GM11168 (cell line): ENCODE data around the gene PAK1.

Source experiments
- in situ Hi-C: fragments of 300-500 bp; cut with MboI; formaldehyde crosslinking; loops from one replicate; pipeline ENCODE4 v1.12.0; 2022; ENCODE audit warnings: low sequenced_read_pairs; ENCODE audit not compliant: unreplicated experiment

Gene PAK1

GRCh38 chr11:77479746-77480352, 6.0 kb upstream of the PAK1 start:
- in situ Hi-C loops = no loop called here

GRCh38 chr11:77475206-77475605, 1.3 kb upstream of the PAK1 start:
- in situ Hi-C loops = no loop called here

- in situ Hi-C loops = no loop called here
These were observed 778 bp upstream of the PAK1 start for GRCh38 chr11:77474684-77475060.

- in situ Hi-C loops = no loop called here
These were observed 698 bp downstream of the PAK1 start for GRCh38 chr11:77472991-77473800.

GRCh38 chr11:77471558-77472193, 2.2 kb downstream of the PAK1 start:
- in situ Hi-C loops = no loop called here

- in situ Hi-C loops = no loop called here
These were observed 2.9 kb downstream of the PAK1 start for GRCh38 chr11:77470971-77471370.

- in situ Hi-C loops = no loop called here
These were observed 3.4 kb downstream of the PAK1 start for GRCh38 chr11:77470504-77470903.

GRCh38 chr11:77468527-77468926, 5.4 kb downstream of the PAK1 start:
- in situ Hi-C loops = no loop called here

- in situ Hi-C loops = no loop called here
These were observed 5.9 kb downstream of the PAK1 start for GRCh38 chr11:77467993-77468392.

GRCh38 chr11:77467233-77467632, 6.7 kb downstream of the PAK1 start:
- in situ Hi-C loops = no loop called here

GRCh38 chr11:77457340-77457739, 16.6 kb downstream of the PAK1 start:
- in situ Hi-C loops = no loop called here

GRCh38 chr11:77455740-77456139, 18.2 kb downstream of the PAK1 start:
- in situ Hi-C loops = no loop called here

GRCh38 chr11:77454867-77455655, 18.8 kb downstream of the PAK1 start:
- in situ Hi-C loops = no loop called here

GRCh38 chr11:77450227-77450626, 23.7 kb downstream of the PAK1 start:
- in situ Hi-C loops = no loop called here

GRCh38 chr11:77449784-77450183, 24.1 kb downstream of the PAK1 start:
- in situ Hi-C loops = no loop called here

- in situ Hi-C loops = no loop called here
These were observed 24.8 kb downstream of the PAK1 start for GRCh38 chr11:77449060-77449521.

- in situ Hi-C loops = no loop called here
These were observed 25.6 kb downstream of the PAK1 start for GRCh38 chr11:77448269-77448668.

- in situ Hi-C loops = no loop called here
These were observed 26.8 kb downstream of the PAK1 start for GRCh38 chr11:77446911-77447629.

GRCh38 chr11:77444261-77444660, 29.6 kb downstream of the PAK1 start:
- in situ Hi-C loops = no loop called here
